Loucy (cell line): ENCODE measurements around the gene MAD1L1.

Experiments used
- H2AFZ ChIP-seq: fragments of 200-600 bp; sonication (generic); 2 replicates; pipeline ENCODE4 v1.6.0; 2016; ENCODE audit warnings: antibody characterized with exemption, mild to moderate bottlenecking, low read length, moderate library complexity
- H3F3A ChIP-seq: fragments of 200-600 bp; 2 replicates; pipeline ENCODE4 v1.6.0; 2016; ENCODE audit warnings: antibody characterized with exemption, low read depth, mild to moderate bottlenecking
- H3K27me3 ChIP-seq: fragments of 200-600 bp; sonication (generic); 2 replicates; pipeline ENCODE4 v1.6.1; 2014; ENCODE audit warnings: low read length, mild to moderate bottlenecking; ENCODE audit not compliant: insufficient read depth, poor library complexity, severe bottlenecking
- H3K36me3 ChIP-seq: fragments of 200-600 bp; sonication (generic); 2 replicates; pipeline ENCODE4 v1.6.1; 2016; ENCODE audit warnings: low read length; ENCODE audit not compliant: insufficient read depth
- H3K4me1 ChIP-seq: fragments of 200-600 bp; sonication (generic); 2 replicates; pipeline ENCODE4 v1.5.1; 2014; ENCODE audit warnings: low read length, mild to moderate bottlenecking; ENCODE audit not compliant: insufficient read depth, poor library complexity, severe bottlenecking
- H3K4me2 ChIP-seq: fragments of 200-600 bp; sonication (generic); 2 replicates; pipeline ENCODE4 v1.6.0; 2014; ENCODE audit warnings: antibody characterized with exemption, low read length, low read depth, mild to moderate bottlenecking; ENCODE audit not compliant: poor library complexity, severe bottlenecking
- H3K4me3 ChIP-seq: fragments of 200-600 bp; sonication (generic); 2 replicates; pipeline ENCODE4 v1.5.1; 2014; ENCODE audit warnings: low read length, mild to moderate bottlenecking, mixed read lengths; ENCODE audit not compliant: poor library complexity, severe bottlenecking
- H3K79me2 ChIP-seq: fragments of 200-600 bp; sonication (generic); 2 replicates; pipeline ENCODE4 v1.6.1; 2014; ENCODE audit warnings: low read length; ENCODE audit not compliant: insufficient read depth
- H3K9ac ChIP-seq: fragments of 200-600 bp; sonication (generic); 2 replicates; pipeline ENCODE4 v1.6.0; 2014; ENCODE audit warnings: mild to moderate bottlenecking, low read depth, low read length, moderate library complexity; ENCODE audit not compliant: poor library complexity, severe bottlenecking
- H3K9me2 ChIP-seq: fragments of 200-600 bp; sonication (generic); replicated peaks from 2 replicates; pipeline ENCODE4 v1.6.1; 2016; ENCODE audit warnings: low read depth, low read length, mixed read lengths
- H3K9me3 ChIP-seq: fragments of 200-600 bp; sonication (generic); 2 replicates; pipeline ENCODE4 v1.6.1; 2014; ENCODE audit warnings: mild to moderate bottlenecking, antibody characterized with exemption, low read length, low read depth; ENCODE audit not compliant: insufficient read depth
- H4K20me1 ChIP-seq: fragments of 200-600 bp; sonication (generic); 2 replicates; pipeline ENCODE4 v1.6.0; 2014; ENCODE audit warnings: antibody characterized with exemption, low read length, mild to moderate bottlenecking; ENCODE audit not compliant: insufficient read depth, poor library complexity, severe bottlenecking
- CTCF ChIP-seq: fragments of 200-600 bp; sonication (generic); conservative IDR thresholded peaks from 2 replicates; pipeline ENCODE4 v1.5.1; 2014; ENCODE audit warnings: mild to moderate bottlenecking, antibody characterized with exemption, low read length
- EZH2phosphoT487 ChIP-seq: fragments of 200-600 bp; IDR thresholded peaks from 2 replicates; pipeline ENCODE4 v1.6.1; 2018; ENCODE audit warnings: antibody characterized with exemption, mild to moderate bottlenecking, moderate library complexity, borderline replicate concordance

MAD1L1 gene

GRCh38 chr7:1946773-1947450 is 285.8 kb downstream of the MAD1L1 start:
- no peak overlapping the region for H3K4me2 ChIP-seq
- no peaks in the 10 kb centered on the region for H3K9me3 ChIP-seq
- H3K36me3 ChIP-seq: peaks cover 7% of the 10 kb centered on the region; the same call in 1 of the 2 replicates
- H4K20me1 ChIP-seq: no peaks in the 10 kb centered on the region
- no peaks in the 10 kb centered on the region for H3K27me3 ChIP-seq
- H3K79me2 ChIP-seq: peaks cover 7% of the 10 kb centered on the region; the same call in 1 of the 2 replicates
- H3K4me3 ChIP-seq: no peak overlapping the region
- no peak overlapping the region for H2AFZ ChIP-seq
- H3K9me2 ChIP-seq: no peaks in the 10 kb centered on the region
- no peak overlapping the region for H3K9ac ChIP-seq
- no peak for TF ChIP-seq EZH2phosphoT487
- TF ChIP-seq CTCF: no peak
- no peaks in the 10 kb centered on the region for H3F3A ChIP-seq
- H3K4me1 ChIP-seq: peaks cover 37% of the 10 kb centered on the region

GRCh38 chr7:1946025-1946772 is 286.5 kb downstream of the MAD1L1 start:
- H3K9ac ChIP-seq: no peak overlapping the region
- H3K79me2 ChIP-seq: peaks cover 12% of the 10 kb centered on the region; the same call in 1 of the 2 replicates
- no peaks in the 10 kb centered on the region for H4K20me1 ChIP-seq
- peaks cover 38% of the 10 kb centered on the region for H3K4me1 ChIP-seq
- no peaks in the 10 kb centered on the region for H3K27me3 ChIP-seq
- no peak overlapping the region for H3K4me2 ChIP-seq
- H3K9me3 ChIP-seq: no peaks in the 10 kb centered on the region
- no peak for TF ChIP-seq EZH2phosphoT487
- no peak for TF ChIP-seq CTCF
- H3K9me2 ChIP-seq: no peaks in the 10 kb centered on the region
- no peaks in the 10 kb centered on the region for H3F3A ChIP-seq
- H2AFZ ChIP-seq: no peak overlapping the region
- H3K4me3 ChIP-seq: no peak overlapping the region
- peaks cover 3% of the 10 kb centered on the region; the same call in 1 of the 2 replicates for H3K36me3 ChIP-seq

GRCh38 chr7:1945558-1945957 is 287.2 kb downstream of the MAD1L1 start:
- Histone ChIP-seq H3K9ac (no peak overlapping the region), H3K9me3 (no peaks in the 10 kb centered on the region), H3K4me2 (no peak overlapping the region), H3K27me3 (no peaks in the 10 kb centered on the region), H3F3A (peaks cover 4% of the 10 kb centered on the region; the same call in 1 of the 2 replicates), H3K9me2 (no peaks in the 10 kb centered on the region), H3K4me3 (no peak overlapping the region), H4K20me1 (no peaks in the 10 kb centered on the region), H2AFZ (no peak overlapping the region), H3K79me2 (peaks cover 15% of the 10 kb centered on the region; the same call in 1 of the 2 replicates), H3K36me3 (peaks cover 3% of the 10 kb centered on the region; the same call in 1 of the 2 replicates), H3K4me1 (peaks cover 39% of the 10 kb centered on the region)
- TF ChIP-seq EZH2phosphoT487: no peak
- no peak for TF ChIP-seq CTCF
